ENCODE data around the gene USP34. TPM values are rescaled to one million over a fixed set of nuclear protein-coding genes. Genes with fewer than 3 reads are reported as not detected.

Gene USP34
- total and polyA plus RNA-seq, 4 donors, result 13.4 to 82.7 (median 51.1) TPM

- Histone ChIP-seq H3K9ac (ENCODE audit: low read depth in 1 of 2, low read length in 2 of 2) (no peak overlapping the region), H3K27ac (ENCODE audit: low read depth in 1 of 2, low read length in 2 of 2) (no peak overlapping the region), H3K9me3 (ENCODE audit: control insufficient read depth in 4 of 4, low read length in 3 of 4) (no peaks in the 10 kb centered on the region), H3K4me3 (ENCODE audit: low read depth in 1 of 3, low read length in 3 of 3) (no peak overlapping the region), H3K36me3 (ENCODE audit: control insufficient read depth in 4 of 4, insufficient read depth in 3 of 4, low read depth in 1 of 4, low read length in 3 of 4) (peaks cover 0 to 2% (median 0%) of the 10 kb centered on the region in 4 donors), H3K4me1 (ENCODE audit: control insufficient read depth in 4 of 4, insufficient read depth in 4 of 4, low read length in 3 of 4) (peaks cover 0 to 10% (median under 1%) of the 10 kb centered on the region in 4 donors), H3K27me3 (ENCODE audit: control insufficient read depth in 4 of 4, insufficient read depth in 4 of 4, low read length in 3 of 4) (no peaks in the 10 kb centered on the region)
- TF ChIP-seq HNF4G (IDR thresholded peaks at IDR 0.05), result no peak
- TF ChIP-seq EGR1 (IDR thresholded peaks at IDR 0.05; ENCODE audit: low read depth in 2 of 2), result no peak
- TF ChIP-seq RXRA (IDR thresholded peaks at IDR 0.05), result no peak
- no peak for TF ChIP-seq TAF1 (conservative IDR thresholded peaks at IDR 0.05)
- no peak for TF ChIP-seq FOXA1 (IDR thresholded peaks at IDR 0.05)
- TF ChIP-seq ATF3 (IDR thresholded peaks at IDR 0.05), result no peak
- no peak for TF ChIP-seq YY1 (IDR thresholded peaks at IDR 0.05)
- no peak for TF ChIP-seq NR2F2 (IDR thresholded peaks at IDR 0.05)
- TF ChIP-seq CTCF (IDR thresholded peaks at IDR 0.05; ENCODE audit: low read depth, low read length, missing input control), result no peak
- TF ChIP-seq HNF4A (conservative IDR thresholded peaks at IDR 0.05), result no peak
- no peak for TF ChIP-seq ZBTB33 (IDR thresholded peaks at IDR 0.05)
- no peak for TF ChIP-seq RAD21 (IDR thresholded peaks at IDR 0.05)
- no peak for TF ChIP-seq GABPA (IDR thresholded peaks at IDR 0.05 in 1 of 2, conservative IDR thresholded peaks at IDR 0.05 in 1 of 2)
- no peak for TF ChIP-seq JUND (IDR thresholded peaks at IDR 0.05)
- no peak for TF ChIP-seq MAX (IDR thresholded peaks at IDR 0.05)
- no peak for TF ChIP-seq SP1 (IDR thresholded peaks at IDR 0.05)
- no peak for TF ChIP-seq REST (IDR thresholded peaks at IDR 0.05)
- no peak for TF ChIP-seq FOXA2 (IDR thresholded peaks at IDR 0.05)
- no peak for DNase-seq (ENCODE audit: low spot score)
- 96% methylated on average over 3 of the region's 3 CpGs for WGBS
Observed at GRCh38 chr2:61414674-61415073, 56.2 kb downstream of the USP34 start.

Data from liver (tissue), 9 donors.